ENCODE data around the gene MACROD2. TPM values are rescaled to one million over a fixed set of nuclear protein-coding genes. Genes with fewer than 3 reads are reported as not detected.
"Not testable (repeated sequence)": the region's sequence is repeated elsewhere in the genome, so short reads cannot be mapped to it uniquely, and the experiment has no call there.

MACROD2 gene
- total RNA-seq, 1 donor from 2014 or later, result 0.13 TPM

DNA sequence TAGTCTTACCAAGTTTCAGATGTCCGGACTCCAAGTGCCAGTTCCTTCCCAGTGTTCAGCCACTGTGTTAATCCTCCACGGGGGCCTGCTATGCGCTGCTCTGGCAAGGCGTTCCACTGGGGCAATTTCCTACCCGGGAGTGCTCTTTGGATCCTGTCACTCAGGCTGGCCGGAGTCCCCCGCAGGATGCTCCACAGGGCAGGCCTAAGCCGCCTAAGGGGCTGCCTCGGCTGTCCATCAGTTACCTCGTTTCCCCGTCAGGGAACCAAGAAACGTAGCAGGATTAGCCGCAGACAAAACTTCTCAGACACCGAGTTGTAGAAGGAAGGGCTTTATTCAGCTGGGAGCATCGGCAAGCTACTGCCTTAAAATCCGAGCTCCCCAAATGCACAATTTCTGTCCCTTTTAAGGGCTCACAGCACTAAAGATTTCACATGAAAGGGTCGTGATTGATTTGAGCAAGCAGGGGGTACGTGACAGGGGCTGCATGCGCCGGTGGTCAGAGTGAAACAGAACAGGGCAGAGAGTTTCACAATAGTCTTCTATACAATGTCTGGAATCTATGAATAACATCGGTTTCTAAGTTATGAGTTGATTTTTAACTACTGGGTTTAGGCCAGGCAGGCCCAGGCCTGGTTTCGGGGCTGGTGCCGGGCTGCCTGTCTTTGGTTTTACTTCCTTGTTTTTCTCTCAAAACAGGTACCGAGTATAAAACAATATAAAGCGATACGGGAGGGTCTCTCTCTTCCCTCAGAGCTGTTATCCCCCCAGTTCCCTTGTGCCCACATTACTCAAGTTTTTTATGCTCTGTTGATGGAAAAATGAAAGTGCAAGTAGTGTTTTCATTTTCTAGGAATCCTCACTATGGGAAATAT lies 1990.4 kb downstream of the MACROD2 start:
- not testable (repeated sequence) for DNase-seq (ENCODE audit: low read depth in 2 of 2)

- DNase-seq (ENCODE audit: low read depth in 2 of 2), result no peak
These were observed 1991.4 kb downstream of the MACROD2 start for GRCh38 chr20:15986690-15987089.

DNA sequence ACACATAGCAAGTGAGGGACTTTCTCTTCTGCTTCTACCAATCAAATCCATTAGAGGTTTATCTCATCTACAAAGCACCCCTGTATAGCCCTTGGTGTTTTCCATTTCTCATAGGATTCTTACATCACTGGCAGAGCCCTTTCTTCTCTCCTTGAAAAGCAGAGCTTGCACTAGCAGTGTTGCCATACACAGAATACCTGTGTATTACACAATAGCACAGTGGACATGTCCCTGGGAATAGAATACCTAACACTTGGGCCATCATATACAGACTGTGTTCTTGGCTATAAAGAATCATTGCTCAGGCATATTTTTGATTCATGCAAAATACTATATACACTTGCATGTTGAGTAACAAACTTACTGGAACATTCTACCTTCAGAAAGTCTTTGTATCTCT lies 1996.0 kb downstream of the MACROD2 start:
- DNase-seq (ENCODE audit: low read depth in 2 of 2), result no peak

GRCh38 chr20:15992564-15992963 lies 1997.2 kb downstream of the MACROD2 start:
- DNase-seq (ENCODE audit: low read depth in 2 of 2), result no peak

GRCh38 chr20:16000112-16000511 lies 2004.8 kb downstream of the MACROD2 start:
- DNase-seq (ENCODE audit: low read depth in 2 of 2), result no peak

DNA sequence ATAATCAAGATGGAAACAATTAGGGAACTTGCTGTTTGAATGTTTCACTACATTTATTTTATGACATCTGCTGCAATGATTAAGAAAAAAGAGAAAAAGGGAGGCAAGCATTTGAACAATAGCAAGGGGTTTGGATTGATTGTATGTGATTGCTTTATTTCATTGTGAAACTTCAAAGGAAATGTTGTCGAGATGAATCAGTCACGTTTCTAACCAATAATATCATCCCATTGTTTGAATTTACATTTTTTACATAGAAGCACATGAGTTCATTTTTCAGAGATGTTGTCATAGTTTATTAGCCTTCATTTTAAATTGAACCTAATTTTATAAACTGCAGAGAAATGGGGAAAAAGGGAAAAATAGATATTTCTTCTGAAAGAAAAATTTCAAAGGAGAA lies 2006.0 kb downstream of the MACROD2 start:
- no peak for DNase-seq (ENCODE audit: low read depth in 2 of 2)

DNA sequence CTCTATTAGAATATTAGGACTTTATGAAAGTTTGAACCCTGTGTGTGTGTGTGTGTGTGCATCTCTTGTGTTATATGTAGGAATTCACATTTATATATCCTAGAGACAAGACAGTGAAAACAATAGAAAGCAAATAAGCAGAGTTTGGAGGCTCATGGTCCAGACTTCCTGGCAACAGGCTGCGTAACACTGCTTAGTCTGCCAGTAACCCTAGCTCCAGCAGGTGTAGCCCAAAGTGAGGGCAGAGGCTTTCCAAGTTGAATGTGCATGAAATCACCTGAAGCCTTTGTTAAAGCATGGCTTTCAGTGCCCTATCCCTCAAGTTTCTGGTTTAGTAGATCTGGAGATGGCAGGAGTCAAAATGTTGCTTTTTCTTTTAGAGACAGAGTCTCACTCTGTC lies 2008.0 kb downstream of the MACROD2 start:
- no peak for DNase-seq (ENCODE audit: low read depth in 2 of 2)

GRCh38 chr20:16004108-16004854 lies 2009.0 kb downstream of the MACROD2 start:
- no peak for DNase-seq (ENCODE audit: low read depth in 2 of 2)

DNA sequence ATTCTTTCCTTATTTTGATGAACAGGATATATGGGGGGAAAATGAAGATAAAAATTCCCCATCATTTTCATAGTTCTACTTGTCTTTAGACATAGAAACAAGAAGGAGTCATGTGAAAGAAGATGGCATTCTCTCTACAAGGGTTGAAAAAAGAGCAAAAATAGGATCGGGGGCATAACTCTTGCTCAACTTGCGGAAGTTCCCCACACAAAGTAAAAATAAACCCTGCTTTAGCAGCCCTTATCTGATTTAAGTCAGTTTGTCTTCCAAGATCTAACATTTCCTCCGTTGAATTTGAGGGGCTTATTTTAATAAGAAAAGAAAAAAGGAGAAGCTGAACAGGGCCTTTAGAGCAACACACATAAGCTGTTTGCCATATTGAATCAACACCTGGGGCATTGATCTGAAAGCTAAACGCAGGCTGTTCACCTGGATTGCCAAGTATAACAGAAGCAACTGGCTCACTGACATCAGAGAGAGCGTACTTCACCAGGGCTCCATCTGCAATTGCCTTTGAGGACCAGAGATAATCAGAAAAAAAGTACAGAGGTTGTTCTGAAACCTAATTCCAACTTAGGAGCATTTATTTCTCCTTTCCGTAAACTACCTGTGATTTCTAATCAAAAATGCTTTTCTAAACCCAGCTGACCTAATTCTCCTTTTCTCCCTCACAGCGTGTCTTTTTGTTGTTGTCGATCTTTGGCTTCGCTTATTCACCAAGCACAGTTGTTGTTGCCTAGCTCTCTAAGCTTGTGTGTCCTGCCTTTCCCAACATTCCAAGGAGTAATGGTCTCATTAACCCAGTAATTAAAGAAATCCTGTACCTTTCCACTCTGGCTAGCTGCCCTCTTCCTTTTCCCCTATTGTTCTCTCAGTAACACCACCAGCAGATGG lies 2010.0 kb downstream of the MACROD2 start:
- DNase-seq (ENCODE audit: low read depth in 2 of 2), result no peak

GRCh38 chr20:16005915-16006493 lies 2010.7 kb downstream of the MACROD2 start:
- no peak for DNase-seq (ENCODE audit: low read depth in 2 of 2)

GRCh38 chr20:16007164-16007563 lies 2011.8 kb downstream of the MACROD2 start:
- no peak for DNase-seq (ENCODE audit: low read depth in 2 of 2)

GRCh38 chr20:16007962-16008361 lies 2012.6 kb downstream of the MACROD2 start:
- DNase-seq (ENCODE audit: low read depth in 2 of 2), result no peak

GRCh38 chr20:16011056-16011455 lies 2015.7 kb downstream of the MACROD2 start:
- no peak for DNase-seq (ENCODE audit: low read depth in 2 of 2)

GRCh38 chr20:16011519-16011918 lies 2016.2 kb downstream of the MACROD2 start:
- no peak for DNase-seq (ENCODE audit: low read depth in 2 of 2)

DNA sequence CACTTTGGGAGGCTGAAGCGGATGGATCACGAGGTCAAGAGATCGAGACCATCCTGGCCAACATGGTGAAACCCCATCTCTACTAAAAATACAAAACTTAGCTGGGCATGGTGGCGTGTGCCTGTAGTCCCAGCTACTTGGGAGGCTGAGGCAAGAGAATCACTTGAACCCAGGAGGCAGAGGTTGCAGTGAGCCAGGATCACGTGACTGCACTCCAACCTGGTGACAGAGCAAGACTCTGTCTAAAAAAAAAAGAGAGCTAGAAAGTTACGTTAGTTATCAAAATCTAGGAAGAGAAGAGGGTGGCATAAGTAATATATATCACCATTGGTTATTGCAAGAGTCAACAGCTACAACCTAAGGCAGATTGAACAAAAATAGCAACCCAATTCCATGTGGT lies 2017.6 kb downstream of the MACROD2 start:
- not testable (repeated sequence) for DNase-seq (ENCODE audit: low read depth in 2 of 2)

GRCh38 chr20:16013631-16014030 lies 2018.3 kb downstream of the MACROD2 start:
- DNase-seq (ENCODE audit: low read depth in 2 of 2), result no peak

DNA sequence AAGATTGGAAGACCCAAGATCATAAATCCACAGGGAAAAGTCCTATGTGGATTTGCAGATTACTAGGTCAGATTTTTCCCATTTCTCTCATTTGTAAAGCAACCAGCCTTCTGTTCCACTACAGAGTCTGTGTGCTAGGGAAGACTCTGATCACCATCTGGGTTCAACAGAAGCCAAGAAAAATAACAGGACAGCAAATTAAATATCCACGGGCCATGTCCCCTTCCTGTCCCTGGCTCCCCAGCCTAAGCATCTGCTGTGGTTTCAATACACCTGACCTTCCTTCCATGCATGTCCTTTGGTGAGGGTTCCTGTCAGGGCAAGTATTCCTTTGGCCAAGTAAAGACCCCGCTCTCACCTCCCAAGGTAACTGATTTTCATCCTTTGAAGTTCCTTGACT lies 2019.1 kb downstream of the MACROD2 start:
- no peak for DNase-seq (ENCODE audit: low read depth in 2 of 2)

DNA sequence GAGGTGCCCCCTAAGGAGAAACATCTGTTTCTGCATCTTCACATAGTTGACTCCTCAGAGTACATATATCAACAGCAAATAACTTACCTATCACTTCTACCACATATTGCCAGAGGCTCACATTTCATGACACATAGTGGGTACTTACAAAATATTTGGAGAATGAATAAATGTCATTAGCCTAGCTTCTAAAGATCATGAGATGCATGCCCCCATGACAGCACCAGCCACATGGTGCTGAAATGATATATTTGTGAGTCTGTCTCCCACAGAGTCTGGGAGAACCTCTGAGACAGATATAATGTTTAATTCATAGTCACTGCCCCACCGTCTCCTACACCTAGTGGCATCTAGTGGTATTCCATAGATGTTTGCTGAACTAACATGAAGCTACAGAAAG lies 2022.3 kb downstream of the MACROD2 start:
- DNase-seq (ENCODE audit: low read depth in 2 of 2), result no peak

DNA sequence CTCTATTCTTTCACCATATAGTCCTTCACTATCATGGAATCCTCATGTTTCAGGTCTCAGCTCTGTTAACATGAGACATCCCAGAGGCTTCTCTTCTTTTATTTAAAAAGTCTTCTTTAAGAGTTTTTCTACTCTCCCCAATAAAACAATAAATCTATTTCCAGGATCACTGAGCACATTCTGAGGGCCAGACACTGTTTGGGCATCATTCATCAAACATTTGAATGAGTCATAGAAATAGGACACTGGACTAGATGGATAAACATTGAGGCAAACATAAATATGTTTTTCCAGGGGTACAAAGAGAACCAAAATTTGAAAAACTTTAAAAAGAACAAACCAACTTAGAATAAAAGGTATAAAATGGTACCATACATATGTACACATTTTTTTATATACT lies 2023.6 kb downstream of the MACROD2 start:
- DNase-seq (ENCODE audit: low read depth in 2 of 2), result no peak

GRCh38 chr20:16020971-16021370 lies 2025.7 kb downstream of the MACROD2 start:
- no peak for DNase-seq (ENCODE audit: low read depth in 2 of 2)

GRCh38 chr20:16025084-16025483 lies 2029.8 kb downstream of the MACROD2 start:
- DNase-seq (ENCODE audit: low read depth in 2 of 2), result no peak
